Keratinocyte (primary cell): ENCODE measurements around the gene CLCN3. TPM values are rescaled to one million over a fixed set of nuclear protein-coding genes. Genes with fewer than 3 reads are reported as not detected.
A peak's percentile ranks its signal among the peaks of the same experiment; 100 is the strongest.

Experiments used
- DNase-seq: peaks from one replicate; pipeline ENCODE4 v3.0.0-alpha.2; 2011; ENCODE audit warnings: low read depth, missing footprints, low spot score
- FAIRE-seq: peaks from 2 replicates; lab custom pipeline; 2011; peaks lifted over from hg19 to GRCh38; lab: Jason Lieb, UNC
- H2AFZ ChIP-seq: 2 replicates; pipeline ENCODE4 v1.6.0; 2012; ENCODE audit warnings: low read length, control low read depth, inconsistent platforms; ENCODE audit not compliant: control insufficient read depth
- H3K27ac ChIP-seq: 2 replicates; pipeline ENCODE4 v1.5.1; 2011; ENCODE audit warnings: low read length; ENCODE audit not compliant: control insufficient read depth, insufficient read depth
- H3K27me3 ChIP-seq: 3 replicates; pipeline ENCODE4 v1.6.0; 2011; ENCODE audit warnings: low read length; ENCODE audit not compliant: control insufficient read depth, insufficient read depth; ENCODE audit errors: extremely low read depth
- H3K36me3 ChIP-seq, 2 experiments: 2 replicates in 1 of 2; 3 replicates in 1 of 2; pipeline ENCODE4 v1.5.1; 2011; ENCODE audit warnings: low read length in 2 of 2, mild to moderate bottlenecking in 1 of 2; ENCODE audit not compliant: control insufficient read depth in 2 of 2, insufficient read depth in 2 of 2; ENCODE audit errors: extremely low read depth in 1 of 2
- H3K4me1 ChIP-seq: 3 replicates; pipeline ENCODE4 v1.5.1; 2011; ENCODE audit warnings: low read length; ENCODE audit not compliant: control insufficient read depth, insufficient read depth; ENCODE audit errors: extremely low read depth
- H3K4me2 ChIP-seq: 3 replicates; pipeline ENCODE4 v1.6.0; 2011; ENCODE audit warnings: low read depth, low read length; ENCODE audit not compliant: control insufficient read depth, insufficient read depth; ENCODE audit errors: extremely low read depth
- H3K4me3 ChIP-seq, 3 experiments: fragments of 200-600 bp in 1 of 3; sonication (generic) in 1 of 3; 2 replicates in 2 of 3; 3 replicates in 1 of 3; pipeline ENCODE4 v1.5.1; 2011 to 2016; ENCODE audit warnings: low read length in 3 of 3, mild to moderate bottlenecking in 3 of 3, control low read depth in 2 of 3, inconsistent platforms in 1 of 3, low read depth in 1 of 3, mixed read lengths in 1 of 3, mixed run types in 1 of 3, moderate library complexity in 1 of 3; ENCODE audit not compliant: control insufficient read depth in 2 of 3, insufficient read depth in 2 of 3; ENCODE audit errors: extremely low read depth in 1 of 3
- H3K79me2 ChIP-seq: 2 replicates; pipeline ENCODE4 v1.6.0; 2012; ENCODE audit warnings: low read length; ENCODE audit not compliant: control insufficient read depth, insufficient read depth
- H3K9ac ChIP-seq: 3 replicates; pipeline ENCODE4 v1.6.0; 2011; ENCODE audit warnings: low read length; ENCODE audit not compliant: control insufficient read depth, insufficient read depth; ENCODE audit errors: extremely low read depth
- H3K9me1 ChIP-seq: 3 replicates; pipeline ENCODE4 v1.6.0; 2011; ENCODE audit warnings: low read length; ENCODE audit not compliant: control insufficient read depth, insufficient read depth; ENCODE audit errors: extremely low read depth
- H3K9me3 ChIP-seq: 2 replicates; pipeline ENCODE4 v1.5.1; 2012; ENCODE audit warnings: low read depth, low read length; ENCODE audit not compliant: control insufficient read depth
- H4K20me1 ChIP-seq: 3 replicates; pipeline ENCODE4 v1.6.0; 2011; ENCODE audit warnings: low read length; ENCODE audit not compliant: control insufficient read depth, insufficient read depth; ENCODE audit errors: extremely low read depth
- EZH2 ChIP-seq: IDR thresholded peaks from one replicate; pipeline ENCODE4 v1.6.1; 2012; ENCODE audit warnings: inconsistent platforms, mild to moderate bottlenecking, low read length, moderate library complexity
- dilution Hi-C: fragments of 300-500 bp; cut with MboI; formaldehyde crosslinking; loops from one replicate; pipeline ENCODE4 v1.7.0; 2020; ENCODE audit warnings: low sequenced_read_pairs; ENCODE audit not compliant: extremely low pct_ligation_motif_present
- polyA plus RNA-seq, 5 experiments: library from polyadenylated mRNA; depleted of rRNA in 3 of 5; stranded (reverse) in 3 of 5; stranded (forward) in 1 of 5; unstranded in 1 of 5; fragments of >200 nt; gene quantifications; 1 replicate in 1 of 5; 2 replicates in 3 of 5; 3 replicates in 1 of 5; pipeline versions ENCODE4 v1.2.1 to v1.2.3, GENCODE V29; 2011 to 2012; ENCODE audit warnings: missing spikeins in 2 of 5, low read depth in 1 of 5, low replicate concordance in 1 of 5
- TF ChIP-seq, protein P1 (sequence below), 3 experiments: IDR thresholded peaks in 1 of 3; conservative IDR thresholded peaks in 1 of 3; optimal IDR thresholded peaks in 1 of 3; 2 replicates in 2 of 3; 3 replicates in 1 of 3; pipeline versions ENCODE3 to v1.5.1; 2011; ENCODE audit warnings: low read length in 3 of 3, mild to moderate bottlenecking in 3 of 3, moderate library complexity in 2 of 3, control low read depth in 1 of 3, inconsistent platforms in 1 of 3; ENCODE audit not compliant: insufficient read depth in 2 of 3; ENCODE audit errors: extremely low read depth in 1 of 3

CLCN3 gene
- polyA plus RNA-seq, 1 donor (not counting 4 experiments of a cell fraction or from before 2014, with no cell fraction given): 34.2 TPM

DNA sequence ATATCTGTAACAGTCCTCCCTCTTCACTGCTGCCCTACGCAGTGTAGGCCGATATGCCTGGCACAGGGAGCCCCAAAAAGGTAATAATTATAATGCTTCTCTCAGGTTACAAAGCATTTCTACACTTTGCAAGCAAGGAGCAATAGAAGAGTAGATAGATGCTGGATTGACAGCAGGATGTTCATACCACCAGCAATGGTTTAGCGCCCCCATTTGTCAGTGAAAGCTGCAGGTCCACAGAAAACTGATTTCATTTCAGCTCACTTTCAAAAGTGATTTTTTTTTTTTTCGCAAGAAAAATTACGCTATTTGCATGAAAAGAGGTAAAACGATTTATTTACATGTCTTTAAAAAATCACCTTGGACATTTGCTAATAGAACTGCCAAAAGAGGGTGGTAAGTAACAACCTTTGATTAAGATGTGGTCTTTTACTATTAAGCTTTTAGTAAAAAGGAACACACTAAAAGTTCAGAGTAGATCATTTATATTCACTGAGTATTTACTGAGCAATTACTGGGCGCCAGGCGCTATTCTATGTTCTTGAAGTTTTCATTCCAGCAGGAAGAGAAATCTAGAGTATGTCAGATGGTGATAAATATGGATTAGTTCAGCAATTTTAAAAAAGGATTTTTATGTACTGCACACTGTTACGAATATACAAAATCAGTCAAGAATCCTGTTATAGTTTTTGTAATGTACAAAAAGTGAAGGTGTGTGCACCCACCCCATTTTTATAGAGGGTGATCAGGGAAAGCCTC lies 103.0 kb downstream of the CLCN3 start:
- no peaks in the 10 kb centered on the region for H3K4me1 ChIP-seq
- no peak overlapping the region for H3K4me2 ChIP-seq
- H3K9ac ChIP-seq: no peak overlapping the region
- H3K9me1 ChIP-seq: no peaks in the 10 kb centered on the region
- H3K36me3 ChIP-seq: peaks cover 0 to 2% of the 10 kb centered on the region in 2 experiments
- H3K9me3 ChIP-seq: no peaks in the 10 kb centered on the region
- no peak overlapping the region for H3K4me3 ChIP-seq
- DNase-seq (no peak), FAIRE-seq (no peak)
- TF ChIP-seq EZH2: no peak
- TF ChIP-seq, protein P1, sequence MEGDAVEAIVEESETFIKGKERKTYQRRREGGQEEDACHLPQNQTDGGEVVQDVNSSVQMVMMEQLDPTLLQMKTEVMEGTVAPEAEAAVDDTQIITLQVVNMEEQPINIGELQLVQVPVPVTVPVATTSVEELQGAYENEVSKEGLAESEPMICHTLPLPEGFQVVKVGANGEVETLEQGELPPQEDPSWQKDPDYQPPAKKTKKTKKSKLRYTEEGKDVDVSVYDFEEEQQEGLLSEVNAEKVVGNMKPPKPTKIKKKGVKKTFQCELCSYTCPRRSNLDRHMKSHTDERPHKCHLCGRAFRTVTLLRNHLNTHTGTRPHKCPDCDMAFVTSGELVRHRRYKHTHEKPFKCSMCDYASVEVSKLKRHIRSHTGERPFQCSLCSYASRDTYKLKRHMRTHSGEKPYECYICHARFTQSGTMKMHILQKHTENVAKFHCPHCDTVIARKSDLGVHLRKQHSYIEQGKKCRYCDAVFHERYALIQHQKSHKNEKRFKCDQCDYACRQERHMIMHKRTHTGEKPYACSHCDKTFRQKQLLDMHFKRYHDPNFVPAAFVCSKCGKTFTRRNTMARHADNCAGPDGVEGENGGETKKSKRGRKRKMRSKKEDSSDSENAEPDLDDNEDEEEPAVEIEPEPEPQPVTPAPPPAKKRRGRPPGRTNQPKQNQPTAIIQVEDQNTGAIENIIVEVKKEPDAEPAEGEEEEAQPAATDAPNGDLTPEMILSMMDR (optimal IDR thresholded peaks at IDR 0.05 in 1 of 3, IDR thresholded peaks at IDR 0.05 in 1 of 3, conservative IDR thresholded peaks at IDR 0.05 in 1 of 3; ENCODE audit: extremely low read depth in 1 of 3, insufficient read depth in 2 of 3, low read length in 3 of 3): peak in 1 of 3 experiments; percentile 38
- H3K27ac ChIP-seq: no peak overlapping the region
- dilution Hi-C loops: no loop called here
- no peak overlapping the region for H2AFZ ChIP-seq
- H3K27me3 ChIP-seq: no peaks in the 10 kb centered on the region
- H4K20me1 ChIP-seq: no peaks in the 10 kb centered on the region
- H3K79me2 ChIP-seq: no peaks in the 10 kb centered on the region

DNA sequence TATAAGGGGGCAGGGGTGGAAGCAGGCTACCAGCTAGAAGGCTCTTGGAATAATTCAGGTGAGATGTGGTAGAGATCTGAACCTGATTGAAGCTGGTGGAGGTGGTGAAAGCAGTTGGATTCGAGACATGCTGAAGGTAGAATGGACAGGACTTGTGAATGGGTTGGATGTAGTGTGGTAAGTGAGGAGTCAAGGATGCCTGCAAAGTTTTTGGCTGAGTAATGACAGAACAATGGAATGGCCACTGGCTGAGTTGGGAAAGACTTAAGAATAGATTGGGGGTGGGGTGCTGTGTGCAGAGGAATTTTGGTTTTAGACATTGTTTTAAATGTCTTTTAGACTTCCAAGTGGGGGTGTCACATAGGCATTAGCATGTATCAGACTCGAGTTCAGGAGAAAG lies 103.9 kb downstream of the CLCN3 start:
- Histone ChIP-seq H3K27me3 (no peaks in the 10 kb centered on the region), H3K9me3 (no peaks in the 10 kb centered on the region), H2AFZ (no peak overlapping the region), H3K36me3 (peaks cover 0 to 2% of the 10 kb centered on the region in 2 experiments), H3K9ac (no peak overlapping the region), H3K9me1 (no peaks in the 10 kb centered on the region), H3K4me1 (no peaks in the 10 kb centered on the region), H3K79me2 (no peaks in the 10 kb centered on the region), H3K4me3 (no peak overlapping the region), H3K4me2 (no peak overlapping the region), H4K20me1 (no peaks in the 10 kb centered on the region), H3K27ac (no peak overlapping the region)
- dilution Hi-C loops: no loop called here
- FAIRE-seq (no peak), DNase-seq (no peak)
- TF ChIP-seq EZH2: no peak
- TF ChIP-seq, protein P1 (optimal IDR thresholded peaks at IDR 0.05 in 1 of 3, IDR thresholded peaks at IDR 0.05 in 1 of 3, conservative IDR thresholded peaks at IDR 0.05 in 1 of 3; ENCODE audit: extremely low read depth in 1 of 3, insufficient read depth in 2 of 3, low read length in 3 of 3): no peak
